A673 (cell line): Measurements from ENCODE around the gene TMEM106C.

Experiments
- CTCF ChIP-seq: fragments of 300-800, 200-600 bp; sonication (generic); conservative IDR thresholded peaks from 2 replicates; pipeline ENCODE4 v1.5.1; 2017; ENCODE audit warnings: low read depth, mild to moderate bottlenecking, antibody characterized with exemption, low read length, moderate library complexity, mixed read lengths
- EZH2 ChIP-seq: fragments of 200-600 bp; sonication (generic); IDR thresholded peaks from 2 replicates; pipeline ENCODE4 v1.6.1; 2017; ENCODE audit warnings: borderline replicate concordance, low read depth, mild to moderate bottlenecking, mixed read lengths, antibody characterized with exemption, low read length; ENCODE audit not compliant: poor library complexity, severe bottlenecking

- no peak for TF ChIP-seq CTCF
- TF ChIP-seq EZH2 = no peak
Observed at GRCh38 chr12:47920913-47921312, 42.5 kb upstream of the TMEM106C start.
